Sigmoid colon (tissue), 7 donors: Measurements from ENCODE around the gene TAF8. TPM values are rescaled to one million over a fixed set of nuclear protein-coding genes. Genes with fewer than 3 reads are reported as not detected.

Experiments
- DNase-seq: peaks from one replicate; pipeline ENCODE4 v3.0.0-alpha.2; 2019
- H3K27ac ChIP-seq, 4 donors: fragments of 200-600 bp; sonication (generic); one replicate each; pipeline ENCODE4 v1.5.1; 2016 to 2019; ENCODE audit warnings: mild to moderate bottlenecking in 1 of 4
- H3K27me3 ChIP-seq, 3 donors: fragments of 200-600 bp; sonication (generic); one replicate each; pipeline ENCODE4 v1.5.1; 2019; ENCODE audit warnings: mild to moderate bottlenecking in 1 of 3
- H3K36me3 ChIP-seq, 4 donors: fragments of 200-600 bp; sonication (generic); one replicate each; pipeline ENCODE4 v1.5.1; 2016 to 2019
- H3K4me1 ChIP-seq, 4 donors: fragments of 200-600 bp; sonication (generic); one replicate each; pipeline ENCODE4 v1.5.1; 2017 to 2019
- H3K4me3 ChIP-seq, 4 donors: fragments of 200-600 bp; sonication (generic); one replicate each; pipeline ENCODE4 v1.5.1; 2017 to 2019; ENCODE audit warnings: mild to moderate bottlenecking in 2 of 4, moderate library complexity in 1 of 4
- H3K9me3 ChIP-seq, 4 donors: fragments of 200-600 bp in 3 of 4; sonication (generic) in 3 of 4; one replicate each; pipeline versions ENCODE4 v1.5.1 to v1.6.1; 2013 to 2019
- EP300 ChIP-seq, 4 donors: sonication (generic); formaldehyde crosslinking; IDR thresholded peaks; one replicate each; pipeline ENCODE4 v1.6.1; 2017; ENCODE audit warnings: antibody characterized with exemption in 4 of 4
- POLR2A ChIP-seq, 2 donors: fragments of 450-650 bp; IDR thresholded peaks; one replicate each; pipeline ENCODE4 v1.6.1; 2016; ENCODE audit warnings: antibody characterized with exemption in 2 of 2, mild to moderate bottlenecking in 2 of 2, moderate library complexity in 2 of 2
- POLR2AphosphoS5 ChIP-seq, 4 donors: sonication (generic); formaldehyde crosslinking; IDR thresholded peaks; one replicate each; pipeline ENCODE4 v1.6.1; 2017; ENCODE audit warnings: antibody characterized with exemption in 4 of 4
- WGBS, 2 donors: extraction: QIAGEN DNeasy Blood & Tissue Kit; methylation state at CpG; one replicate each; pipeline ENCODE4 v1.1.7; 2013; 5-methylcytosine and 5-hydroxymethylcytosine counted together
- intact Hi-C: fragments of 100-400 bp; cut with DNase I; formaldehyde crosslinking; loops from one replicate; pipeline ENCODE4 v1.15.1; 2023
- polyA plus RNA-seq, 3 donors: library from polyadenylated mRNA; stranded (reverse); fragments of 200-250 nt; gene quantifications; one replicate each; pipeline ENCODE4 v1.2.3, GENCODE V29; 2013
- total RNA-seq, 4 donors: library from RNA; depleted of rRNA; stranded (reverse); fragments of >200 nt; gene quantifications; one replicate each; pipeline ENCODE4 v1.1.0, GENCODE V29; 2016
- TF ChIP-seq, protein P1 (sequence below), 4 experiments: fragments of 450-650 bp in 3 of 4; fragments of 200-600 bp in 1 of 4; IDR thresholded peaks; one replicate each; pipeline ENCODE4 v1.5.1; 2016 to 2019; ENCODE audit warnings: antibody characterized with exemption in 4 of 4, mild to moderate bottlenecking in 3 of 4, moderate library complexity in 2 of 4
- donor health status: healthy with polysubstance abuse.
- donor health status: Bipolar disorder and iron deficiency.
- donor health status: healthy.

Gene TAF8
- total and polyA plus RNA-seq, 7 donors, result 4.9 to 30.7 (median 20.3) TPM

DNA sequence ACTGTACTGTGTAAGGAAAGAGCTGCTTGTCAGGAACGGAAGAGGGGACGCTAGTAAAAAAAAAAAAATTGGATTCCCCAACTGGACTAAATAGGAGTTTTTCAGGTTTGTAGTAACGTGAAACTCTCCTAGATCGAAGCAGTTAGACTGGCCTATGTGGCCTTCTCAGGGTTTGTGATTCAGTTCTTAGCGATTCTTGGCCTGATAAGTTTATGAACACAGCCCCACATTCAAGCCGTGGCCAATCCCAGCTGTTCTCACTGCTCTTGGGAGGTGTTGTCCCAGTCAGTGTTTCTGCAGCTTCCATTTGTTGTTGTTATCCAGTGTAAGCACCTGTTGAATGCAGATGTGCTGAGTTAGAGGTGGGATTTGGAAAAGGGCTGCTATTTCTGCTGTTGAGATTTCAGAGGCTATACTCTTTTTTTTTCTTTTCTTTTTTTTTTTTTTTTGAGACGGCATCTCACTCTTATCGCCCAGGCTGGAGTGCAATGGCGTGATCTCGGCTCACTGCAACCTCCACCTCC lies 29.7 kb downstream of the TAF8 start:
- 94 to 95% methylated on average over 10 of the region's 10 CpGs for WGBS, 2 donors
- no peak overlapping the region for H3K27ac ChIP-seq
- intact Hi-C loops, result loop anchor here (5.0 kb wide), 1 partner anchor 137 kb away; the partner anchor contains the start of gene MRPS10

DNA sequence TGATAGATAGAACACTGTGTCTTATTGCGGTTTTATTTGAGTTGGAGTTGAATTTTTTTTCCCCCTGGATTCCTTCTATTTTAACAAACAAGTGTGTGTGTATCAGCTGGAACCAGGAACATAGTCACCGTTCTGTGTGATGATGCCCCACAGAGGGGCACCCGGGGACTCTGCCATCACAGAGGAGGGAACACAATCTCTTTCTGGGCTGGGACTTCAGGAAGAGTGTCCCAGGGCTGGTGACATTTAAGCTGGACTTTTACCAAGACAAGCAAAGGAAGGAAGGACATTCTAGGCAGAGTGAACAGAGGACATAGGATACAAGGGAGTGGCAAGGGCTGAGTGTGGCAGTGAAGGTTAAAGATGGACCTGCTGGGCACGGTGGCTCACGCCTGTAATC lies 33.2 kb downstream of the TAF8 start:
- TF ChIP-seq POLR2AphosphoS5 (IDR thresholded peaks at IDR 0.05) (no peak), EP300 (IDR thresholded peaks at IDR 0.05) (no peak), POLR2A (IDR thresholded peaks at IDR 0.05) (no peak)
- TF ChIP-seq, protein P1, sequence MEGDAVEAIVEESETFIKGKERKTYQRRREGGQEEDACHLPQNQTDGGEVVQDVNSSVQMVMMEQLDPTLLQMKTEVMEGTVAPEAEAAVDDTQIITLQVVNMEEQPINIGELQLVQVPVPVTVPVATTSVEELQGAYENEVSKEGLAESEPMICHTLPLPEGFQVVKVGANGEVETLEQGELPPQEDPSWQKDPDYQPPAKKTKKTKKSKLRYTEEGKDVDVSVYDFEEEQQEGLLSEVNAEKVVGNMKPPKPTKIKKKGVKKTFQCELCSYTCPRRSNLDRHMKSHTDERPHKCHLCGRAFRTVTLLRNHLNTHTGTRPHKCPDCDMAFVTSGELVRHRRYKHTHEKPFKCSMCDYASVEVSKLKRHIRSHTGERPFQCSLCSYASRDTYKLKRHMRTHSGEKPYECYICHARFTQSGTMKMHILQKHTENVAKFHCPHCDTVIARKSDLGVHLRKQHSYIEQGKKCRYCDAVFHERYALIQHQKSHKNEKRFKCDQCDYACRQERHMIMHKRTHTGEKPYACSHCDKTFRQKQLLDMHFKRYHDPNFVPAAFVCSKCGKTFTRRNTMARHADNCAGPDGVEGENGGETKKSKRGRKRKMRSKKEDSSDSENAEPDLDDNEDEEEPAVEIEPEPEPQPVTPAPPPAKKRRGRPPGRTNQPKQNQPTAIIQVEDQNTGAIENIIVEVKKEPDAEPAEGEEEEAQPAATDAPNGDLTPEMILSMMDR (IDR thresholded peaks at IDR 0.05), result no peak
- no peaks in the 10 kb centered on the region for H3K9me3 ChIP-seq
- peaks cover 0 to 50% (median 6%) of the 10 kb centered on the region in 4 donors for H3K36me3 ChIP-seq
- intact Hi-C loops, result no loop called here
- H3K4me1 ChIP-seq, result no peaks in the 10 kb centered on the region
- 78 to 89% methylated on average over 5 of the region's 5 CpGs for WGBS, 2 donors
- no peak for DNase-seq
- H3K27ac ChIP-seq, result no peak overlapping the region
- no peaks in the 10 kb centered on the region for H3K27me3 ChIP-seq
- no peak overlapping the region for H3K4me3 ChIP-seq

More for the DNA sequence above, 29.7 kb downstream of the TAF8 start:
- TF ChIP-seq, protein P1 (IDR thresholded peaks at IDR 0.05), result no peak
- TF ChIP-seq POLR2AphosphoS5 (IDR thresholded peaks at IDR 0.05), result no peak
- no peak for TF ChIP-seq POLR2A (IDR thresholded peaks at IDR 0.05)
- TF ChIP-seq EP300 (IDR thresholded peaks at IDR 0.05), result no peak
- Histone ChIP-seq H3K4me1 (no peaks in the 10 kb centered on the region), H3K36me3 (peaks cover 15 to 71% (median 24%) of the 10 kb centered on the region in 4 donors), H3K9me3 (no peaks in the 10 kb centered on the region), H3K27me3 (no peaks in the 10 kb centered on the region), H3K4me3 (no peak overlapping the region)
- no peak for DNase-seq

DNA sequence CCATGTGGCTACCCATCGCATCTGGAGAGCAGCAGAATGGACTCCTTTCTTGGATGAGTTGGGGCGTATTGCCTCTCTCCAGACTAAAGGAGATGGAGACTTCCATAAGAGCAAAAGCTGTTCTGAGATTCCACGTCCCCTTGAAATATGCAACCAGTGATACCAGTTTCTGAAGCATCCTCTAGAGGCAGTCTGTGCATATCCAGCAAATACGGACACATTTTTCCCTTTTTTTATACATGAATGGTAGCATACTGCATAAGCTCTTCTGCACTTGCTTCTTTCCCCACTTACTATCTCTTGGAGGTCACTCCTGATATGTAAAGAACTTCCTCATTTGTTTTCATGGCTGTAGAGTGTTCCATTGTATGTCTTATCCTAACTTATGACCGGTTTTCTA lies 34.6 kb downstream of the TAF8 start:
- intact Hi-C loops, result no loop called here
- Histone ChIP-seq H3K27ac (no peak overlapping the region), H3K4me1 (no peaks in the 10 kb centered on the region), H3K27me3 (no peaks in the 10 kb centered on the region), H3K36me3 (peaks cover 0 to 39% (median 2%) of the 10 kb centered on the region in 4 donors), H3K9me3 (no peaks in the 10 kb centered on the region), H3K4me3 (no peak overlapping the region)
- no peak for TF ChIP-seq POLR2A (IDR thresholded peaks at IDR 0.05)
- no peak for TF ChIP-seq EP300 (IDR thresholded peaks at IDR 0.05)
- TF ChIP-seq, protein P1 (IDR thresholded peaks at IDR 0.05), result no peak
- no peak for TF ChIP-seq POLR2AphosphoS5 (IDR thresholded peaks at IDR 0.05)
- WGBS, 2 donors, result 53 to 90% methylated on average over 5 of the region's 5 CpGs
- no peak for DNase-seq

DNA sequence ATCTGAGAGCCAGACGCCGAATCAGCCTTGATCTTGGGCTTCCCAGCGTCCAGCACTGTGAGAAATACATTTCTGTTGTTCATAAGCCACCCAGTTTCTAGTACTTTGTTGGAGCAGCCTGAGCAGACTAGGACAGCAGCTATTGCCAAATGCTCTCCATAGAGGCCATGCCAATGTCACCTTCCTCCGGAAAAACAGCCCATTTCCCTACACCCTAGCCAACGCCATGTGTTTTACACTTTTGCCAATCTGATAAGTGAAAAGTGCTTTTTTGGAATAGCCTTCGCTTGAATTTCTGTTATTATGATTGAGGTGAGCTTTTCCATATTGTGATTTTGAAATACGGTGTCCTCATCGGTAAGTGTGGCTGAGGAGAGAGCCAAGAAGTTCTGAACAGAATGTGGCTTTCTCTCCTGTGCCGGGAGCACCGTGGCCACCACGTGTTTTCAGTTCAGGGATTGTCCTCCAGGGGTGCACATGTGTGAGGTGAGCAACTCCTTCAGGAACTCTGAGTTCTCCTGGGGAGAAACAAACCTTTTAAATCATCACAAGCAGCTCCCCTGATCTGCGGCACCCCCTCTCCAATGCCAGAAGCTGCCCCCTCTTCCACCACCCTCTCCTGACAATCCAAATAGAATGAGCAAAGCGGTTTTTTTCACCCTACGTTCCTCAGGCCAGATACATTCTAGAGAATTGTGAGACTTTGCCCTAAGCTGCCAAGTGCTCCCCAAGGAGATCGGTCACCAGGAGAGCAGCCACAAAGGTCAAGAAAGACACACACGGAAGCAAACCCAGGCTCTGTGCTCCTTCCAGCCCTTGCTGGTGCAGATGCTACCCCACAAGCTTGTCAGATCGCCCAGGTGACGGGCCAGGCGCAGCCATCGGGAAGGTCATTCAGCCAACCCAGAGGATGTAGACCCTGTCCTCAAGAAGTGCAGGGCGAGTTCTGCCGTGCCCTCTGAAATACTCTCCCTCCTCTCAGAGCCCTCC lies 36.0 kb downstream of the TAF8 start:
- no peaks in the 10 kb centered on the region for H3K9me3 ChIP-seq
- no peak overlapping the region for H3K27ac ChIP-seq
- H3K4me3 ChIP-seq, result no peak overlapping the region
- H3K4me1 ChIP-seq, result no peaks in the 10 kb centered on the region
- intact Hi-C loops, result no loop called here
- WGBS, 2 donors, result 88 to 91% methylated on average over 22 of the region's 22 CpGs
- peaks cover 0 to 25% (median 2%) of the 10 kb centered on the region in 4 donors for H3K36me3 ChIP-seq
- H3K27me3 ChIP-seq, result no peaks in the 10 kb centered on the region
- no peak for DNase-seq
- TF ChIP-seq POLR2AphosphoS5 (IDR thresholded peaks at IDR 0.05) (no peak), POLR2A (IDR thresholded peaks at IDR 0.05) (no peak), EP300 (IDR thresholded peaks at IDR 0.05) (no peak)
- TF ChIP-seq, protein P1 (IDR thresholded peaks at IDR 0.05), result no peak
